Astrocyte of the hippocampus (primary cell): ENCODE results near the gene RLBP1.

Experiments
- DNase-seq: peaks from one replicate; pipeline ENCODE4 v3.0.0; 2011; ENCODE audit warnings: low read depth, low spot score

RLBP1 gene

GRCh38 chr15:89206908-89207331, 14.5 kb downstream of the RLBP1 start:
- DNase-seq = peak; percentile 88

GRCh38 chr15:89205991-89206585, 15.3 kb downstream of the RLBP1 start:
- DNase-seq = no peak

DNA sequence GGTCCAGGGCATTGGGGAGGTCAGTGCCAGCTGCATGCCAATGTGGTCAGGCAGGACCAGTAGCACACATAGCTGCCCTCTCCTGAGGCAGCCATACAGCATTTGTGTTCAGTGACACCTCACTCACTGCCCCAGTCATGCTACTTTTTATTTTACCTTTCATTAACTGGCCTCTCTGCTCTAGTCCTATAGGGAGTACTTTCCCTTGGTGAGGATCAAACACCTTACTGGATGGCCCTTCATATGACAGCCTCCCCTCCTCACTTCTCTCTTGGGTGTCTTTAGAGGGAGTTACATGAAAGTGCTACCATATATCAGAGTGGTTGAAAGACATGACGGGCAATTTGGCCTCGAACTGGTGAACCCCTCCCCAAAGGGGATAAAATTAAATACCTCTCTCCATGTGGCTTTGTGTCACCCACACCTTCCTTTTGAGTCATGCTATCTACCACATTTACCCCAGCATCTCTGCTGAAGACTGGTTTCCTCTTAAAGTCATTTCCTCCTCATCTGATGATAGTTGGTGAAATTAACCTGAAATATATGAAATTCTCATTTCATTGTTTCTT, 17.6 kb downstream of the RLBP1 start:
- DNase-seq = no peak

DNA sequence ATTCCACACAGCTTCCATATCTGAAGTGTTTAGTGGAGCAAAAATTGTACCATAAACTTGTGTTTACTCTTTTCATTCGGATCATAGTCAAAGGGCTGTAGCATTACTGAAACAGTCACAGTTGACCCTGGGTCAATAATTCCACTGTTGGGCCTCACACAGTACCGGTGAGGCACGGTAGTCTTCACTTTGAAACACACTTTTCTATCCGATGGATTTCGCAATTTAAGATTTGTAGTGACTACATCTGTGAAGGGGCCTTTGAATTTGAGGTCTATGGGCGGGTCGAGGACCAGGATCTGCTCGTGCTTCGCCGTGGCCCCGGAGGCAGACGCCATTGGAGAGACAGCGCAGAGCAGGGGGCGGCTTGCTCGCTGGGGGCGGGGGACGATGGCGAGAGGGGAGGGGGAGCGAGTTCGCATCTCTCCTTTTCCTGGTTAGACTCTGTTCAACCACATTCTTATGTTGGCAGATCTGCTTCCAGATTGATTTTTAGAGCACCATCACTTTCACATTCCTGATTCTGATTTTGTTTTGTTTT, 19.8 kb downstream of the RLBP1 start:
- DNase-seq = no peak

DNA sequence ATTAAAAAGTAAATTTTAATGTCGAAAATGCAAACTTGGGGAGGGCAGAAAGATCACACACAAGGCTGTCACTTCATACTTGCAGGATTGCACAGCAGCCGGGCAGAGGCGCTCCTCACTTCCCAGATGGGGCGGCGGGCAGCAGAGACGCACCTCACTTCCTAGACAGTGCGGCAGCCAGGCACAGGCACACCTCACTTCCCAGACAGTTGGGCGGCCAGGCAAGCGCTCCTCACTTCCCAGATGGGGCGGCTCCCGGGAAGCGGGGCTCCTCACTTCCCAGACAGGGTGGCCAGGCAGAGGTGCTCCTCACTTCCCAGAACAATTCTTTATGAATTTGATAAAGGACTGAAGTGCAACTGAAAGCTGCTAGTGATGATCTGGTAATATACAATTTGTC, 21.2 kb downstream of the RLBP1 start:
- DNase-seq = no peak

GRCh38 chr15:89199746-89200145, 21.6 kb downstream of the RLBP1 start:
- no peak for DNase-seq

DNA sequence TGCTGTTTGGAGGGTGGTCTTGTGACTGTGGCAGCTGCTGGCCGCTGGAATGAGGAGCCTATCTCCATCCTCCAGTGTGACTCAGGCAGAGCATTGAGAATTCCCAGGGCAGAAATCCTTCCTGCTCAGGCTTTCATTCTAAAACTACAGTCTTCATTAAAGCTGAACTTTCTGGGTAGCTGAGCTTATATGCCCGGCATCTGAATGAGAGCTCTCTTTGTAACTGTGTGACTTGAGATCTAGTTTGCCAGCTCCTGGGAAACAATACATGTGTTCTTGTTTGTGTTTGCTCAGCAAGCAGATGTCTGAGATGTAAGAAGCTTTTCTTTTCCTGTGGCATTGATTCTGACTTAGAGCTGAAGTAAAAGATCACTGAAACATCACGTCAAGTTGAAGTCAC, 22.4 kb downstream of the RLBP1 start:
- peak; percentile 50 for DNase-seq

DNA sequence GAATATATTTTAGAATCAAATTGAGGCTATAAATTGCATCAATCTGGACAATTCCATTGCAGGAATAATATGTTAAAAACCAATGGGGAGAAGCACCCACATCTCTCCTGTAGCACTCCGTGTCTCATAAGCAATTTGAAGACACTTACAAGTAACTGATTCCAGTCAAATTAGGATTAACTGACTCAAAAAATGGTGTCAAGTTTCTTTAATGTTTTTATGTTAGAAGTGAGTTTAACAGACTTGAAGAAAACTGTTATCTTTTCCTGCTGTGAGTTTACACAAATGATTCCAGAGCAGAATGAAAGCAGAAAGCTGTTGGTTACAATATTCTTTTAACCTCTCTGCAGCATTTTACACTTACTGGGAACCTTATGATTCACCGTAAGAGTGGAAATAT, 23.2 kb downstream of the RLBP1 start:
- DNase-seq = no peak

DNA sequence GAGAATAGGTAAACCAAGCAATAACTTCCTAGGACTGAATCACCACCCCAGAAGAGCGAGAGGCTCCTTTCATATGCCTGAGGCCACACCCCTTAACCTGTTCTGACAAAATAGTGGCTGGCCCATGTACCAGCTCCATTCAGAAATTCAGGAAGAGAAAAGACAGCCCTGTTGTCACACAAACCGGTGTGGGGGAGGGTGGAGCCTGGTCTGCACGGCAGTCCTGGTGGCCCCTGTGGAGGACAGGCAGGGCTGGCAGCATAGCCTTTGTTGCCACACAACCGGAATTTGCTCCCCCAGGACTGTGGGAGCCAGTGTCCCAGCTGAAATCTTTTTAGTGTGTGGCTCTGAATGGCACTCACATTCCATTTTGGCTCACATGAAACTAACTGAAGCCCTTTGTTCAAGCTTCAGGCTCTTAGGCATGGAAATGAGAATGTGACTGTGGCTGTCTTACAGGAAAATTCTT, 23.8 kb downstream of the RLBP1 start:
- peak; percentile 76 for DNase-seq

DNA sequence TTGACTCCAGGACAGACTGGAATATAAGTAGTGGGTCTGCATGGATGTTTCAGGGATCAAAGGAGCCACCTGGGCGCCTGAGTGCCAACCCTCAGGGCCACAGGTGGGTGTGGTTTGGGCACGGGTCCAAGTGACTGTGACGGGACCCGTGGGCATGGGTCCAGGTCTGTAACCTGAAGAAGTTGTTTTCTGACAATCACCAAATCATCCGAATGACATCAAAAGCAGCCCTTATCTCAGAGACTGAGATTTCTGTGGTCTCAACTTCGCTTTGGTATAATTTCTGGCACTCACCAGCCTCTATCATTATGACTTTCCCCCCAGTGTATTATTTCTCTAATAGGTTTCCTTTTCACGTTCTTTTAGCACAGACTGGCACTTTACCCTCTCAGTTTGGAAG, 24.4 kb downstream of the RLBP1 start:
- DNase-seq = no peak

DNA sequence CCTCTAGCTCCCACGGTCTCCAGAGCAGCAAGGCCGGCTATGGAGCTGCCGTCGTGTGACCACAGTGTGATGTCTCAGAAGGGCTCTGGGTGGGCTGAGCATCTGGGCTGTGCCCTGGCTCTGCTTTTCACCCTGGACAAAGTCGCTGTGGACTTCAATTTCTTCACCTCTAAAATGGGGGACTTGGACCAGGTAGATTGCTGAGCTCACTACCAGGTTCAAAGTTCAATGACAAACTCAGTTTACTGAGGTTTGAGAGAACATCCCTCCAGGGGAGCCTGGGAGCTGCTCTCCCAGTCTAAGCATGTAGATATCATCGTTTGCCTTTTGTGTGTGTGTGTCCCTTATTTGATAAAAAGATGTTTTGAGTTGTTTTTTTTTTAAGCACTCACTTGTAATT, 25.1 kb downstream of the RLBP1 start:
- DNase-seq = no peak

DNA sequence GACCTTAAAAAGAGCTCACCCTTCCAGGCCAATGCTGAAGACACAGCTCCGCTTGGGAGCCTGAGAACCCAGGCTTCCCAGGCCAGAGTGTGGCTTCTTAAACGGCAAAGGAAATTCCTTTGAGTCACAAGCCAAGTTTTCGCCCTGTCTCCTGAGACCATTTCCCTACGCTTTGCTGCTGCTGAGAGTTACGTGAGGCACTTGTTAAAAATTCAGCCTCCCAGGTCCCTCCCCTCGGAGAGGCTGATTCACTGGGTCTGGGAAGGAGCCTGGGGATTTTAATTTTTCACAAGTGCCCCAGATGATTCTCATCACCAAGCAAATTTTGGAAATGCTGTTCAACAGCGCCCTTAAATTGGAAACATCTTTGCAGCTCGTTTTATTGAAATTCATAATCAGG, 25.5 kb downstream of the RLBP1 start:
- DNase-seq = no peak

GRCh38 chr15:89194608-89195007, 26.8 kb downstream of the RLBP1 start:
- DNase-seq = no peak

DNA sequence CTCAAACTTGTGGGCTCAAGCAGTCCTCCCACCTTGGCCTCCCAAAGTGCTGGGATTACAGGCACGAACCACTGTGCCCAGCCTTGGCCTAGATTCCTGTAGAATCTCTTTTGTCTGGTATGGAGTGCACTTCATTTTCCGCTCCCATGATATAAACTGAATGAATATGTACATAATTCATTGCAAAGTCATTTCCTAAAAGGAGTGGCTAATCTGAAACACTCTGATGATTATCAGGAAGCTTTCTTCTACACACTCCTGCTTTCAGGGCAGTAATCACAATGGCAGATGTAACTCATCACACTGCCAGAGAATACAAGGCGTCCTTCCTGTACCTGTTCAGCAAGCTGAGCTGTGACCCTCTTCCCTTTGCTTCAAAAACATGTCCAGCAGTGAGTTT, 28.6 kb downstream of the RLBP1 start:
- no peak for DNase-seq

- DNase-seq = no peak
These were observed 29.2 kb downstream of the RLBP1 start for GRCh38 chr15:89192136-89192535.

DNA sequence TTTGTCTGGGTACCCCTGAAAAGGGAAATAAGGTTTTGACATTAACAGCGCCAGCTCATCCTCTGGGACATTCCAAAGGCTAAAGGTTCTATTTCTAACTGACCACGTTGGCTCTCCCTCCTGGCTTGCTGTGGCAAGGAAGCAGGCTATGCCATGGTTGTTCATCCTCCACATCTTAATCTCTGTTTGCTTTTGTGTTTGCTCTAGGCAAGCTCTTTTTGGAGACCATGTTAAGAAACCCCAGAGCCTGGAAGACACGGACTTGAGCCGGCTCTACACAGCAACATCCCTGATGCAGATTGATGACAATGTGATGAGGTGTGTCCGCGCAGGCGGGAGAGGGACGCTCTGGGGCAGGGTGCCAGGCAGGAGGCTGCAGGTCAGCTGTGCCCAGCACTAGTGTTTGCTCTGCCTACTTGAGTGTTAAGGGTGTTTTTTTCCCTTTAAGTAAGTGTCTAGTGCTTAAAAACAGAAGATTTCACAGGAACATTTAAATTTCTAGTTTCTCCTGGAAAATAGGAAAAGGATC, 33.3 kb downstream of the RLBP1 start:
- DNase-seq = no peak

- DNase-seq = no peak
These were observed 33.9 kb downstream of the RLBP1 start for GRCh38 chr15:89187301-89187985.

GRCh38 chr15:89186803-89187202, 34.6 kb downstream of the RLBP1 start:
- DNase-seq = no peak

GRCh38 chr15:89184886-89185526, 36.4 kb downstream of the RLBP1 start:
- no peak for DNase-seq

GRCh38 chr15:89184357-89184756, 37.0 kb downstream of the RLBP1 start:
- DNase-seq = no peak

- peak; percentile 27 for DNase-seq
These were observed 41.2 kb downstream of the RLBP1 start for GRCh38 chr15:89179966-89180875.
